ENCODE measurements around the gene FA2H.

GRCh38 chr16:74691093-74691855, 83.3 kb downstream of the FA2H start:
- TF ChIP-seq CTCF (IDR thresholded peaks at IDR 0.05) (no peak), ZFX (IDR thresholded peaks at IDR 0.05; ENCODE audit: borderline replicate concordance) (no peak)
